ENCODE results near the gene CFAP251. TPM values are rescaled to one million over a fixed set of nuclear protein-coding genes. Genes with fewer than 3 reads are reported as not detected.

Gene CFAP251
- total and polyA plus RNA-seq, 2 donors (not counting 1 experiment from before 2014, with no cell fraction given): 2.7 to 7.9 TPM

GRCh38 chr12:122046145-122046544 lies 127.8 kb downstream of the CFAP251 start:
- DNase-seq (ENCODE audit: low read depth in 2 of 2): no peak
- Histone ChIP-seq H3K27me3 (ENCODE audit: control insufficient read depth, insufficient read depth, low read length) (no peaks in the 10 kb centered on the region), H3K4me2 (ENCODE audit: extremely low read depth, insufficient read depth, low read length) (no peak overlapping the region), H3K9me3 (ENCODE audit: control insufficient read depth, insufficient read depth, low read depth, low read length) (no peaks in the 10 kb centered on the region), H3K4me1 (ENCODE audit: control insufficient read depth, extremely low read depth, insufficient read depth, low read length) (no peaks in the 10 kb centered on the region), H4K20me1 (ENCODE audit: control insufficient read depth, extremely low read depth, insufficient read depth, low read length) (no peaks in the 10 kb centered on the region), H3K79me2 (ENCODE audit: control insufficient read depth, insufficient read depth, low read length) (no peaks in the 10 kb centered on the region), H3K36me3 (ENCODE audit: control insufficient read depth, insufficient read depth, low read length) (no peaks in the 10 kb centered on the region), H2AFZ (ENCODE audit: low read length) (no peak overlapping the region), H3K27ac (ENCODE audit: insufficient read depth, low read length) (no peak overlapping the region), H3K9ac (ENCODE audit: insufficient read depth, low read length) (no peak overlapping the region), H3K4me3 (replicated peaks in 1 of 4; ENCODE audit: control extremely low read depth in 1 of 4, insufficient read depth in 1 of 4, low read depth in 3 of 4, low read length in 4 of 4) (no peak overlapping the region)
- no peak for TF ChIP-seq EZH2 (IDR thresholded peaks at IDR 0.05; ENCODE audit: low read length, missing control alignments)
- TF ChIP-seq, protein P1, sequence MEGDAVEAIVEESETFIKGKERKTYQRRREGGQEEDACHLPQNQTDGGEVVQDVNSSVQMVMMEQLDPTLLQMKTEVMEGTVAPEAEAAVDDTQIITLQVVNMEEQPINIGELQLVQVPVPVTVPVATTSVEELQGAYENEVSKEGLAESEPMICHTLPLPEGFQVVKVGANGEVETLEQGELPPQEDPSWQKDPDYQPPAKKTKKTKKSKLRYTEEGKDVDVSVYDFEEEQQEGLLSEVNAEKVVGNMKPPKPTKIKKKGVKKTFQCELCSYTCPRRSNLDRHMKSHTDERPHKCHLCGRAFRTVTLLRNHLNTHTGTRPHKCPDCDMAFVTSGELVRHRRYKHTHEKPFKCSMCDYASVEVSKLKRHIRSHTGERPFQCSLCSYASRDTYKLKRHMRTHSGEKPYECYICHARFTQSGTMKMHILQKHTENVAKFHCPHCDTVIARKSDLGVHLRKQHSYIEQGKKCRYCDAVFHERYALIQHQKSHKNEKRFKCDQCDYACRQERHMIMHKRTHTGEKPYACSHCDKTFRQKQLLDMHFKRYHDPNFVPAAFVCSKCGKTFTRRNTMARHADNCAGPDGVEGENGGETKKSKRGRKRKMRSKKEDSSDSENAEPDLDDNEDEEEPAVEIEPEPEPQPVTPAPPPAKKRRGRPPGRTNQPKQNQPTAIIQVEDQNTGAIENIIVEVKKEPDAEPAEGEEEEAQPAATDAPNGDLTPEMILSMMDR (conservative IDR thresholded peaks at IDR 0.05 in 1 of 2, IDR thresholded peaks at IDR 0.05 in 1 of 2; ENCODE audit: low read depth in 1 of 2, low read length in 2 of 2): no peak

DNA sequence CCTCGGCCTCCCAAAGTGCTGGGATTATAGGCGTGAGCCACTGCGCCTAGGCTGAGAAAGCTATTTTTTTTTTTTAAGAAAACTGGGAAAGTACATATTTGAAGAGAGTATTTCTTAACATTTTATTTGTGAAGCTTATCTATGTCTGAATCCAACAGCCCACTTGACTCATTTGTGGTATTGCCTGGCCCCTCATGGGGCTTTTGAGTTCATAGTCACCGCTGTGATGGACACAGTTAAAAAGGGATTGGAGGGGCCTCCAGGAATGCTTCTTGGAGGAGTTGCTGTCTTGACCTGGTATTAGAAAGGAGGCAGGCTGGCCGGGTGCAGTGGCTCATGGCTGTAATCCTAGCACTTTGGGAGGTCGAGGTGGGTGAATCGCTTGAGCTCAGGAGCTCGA lies 129.8 kb downstream of the CFAP251 start:
- TF ChIP-seq, protein P1 (conservative IDR thresholded peaks at IDR 0.05 in 1 of 2, IDR thresholded peaks at IDR 0.05 in 1 of 2; ENCODE audit: low read depth in 1 of 2, low read length in 2 of 2): no peak
- TF ChIP-seq EZH2 (IDR thresholded peaks at IDR 0.05; ENCODE audit: low read length, missing control alignments): no peak
- no peaks in the 10 kb centered on the region for H3K36me3 ChIP-seq (ENCODE audit: control insufficient read depth, insufficient read depth, low read length)
- no peaks in the 10 kb centered on the region for H3K4me1 ChIP-seq (ENCODE audit: control insufficient read depth, extremely low read depth, insufficient read depth, low read length)
- peak in 1 of 2 donors; percentile 84 for DNase-seq (ENCODE audit: low read depth in 2 of 2)
- no peak overlapping the region for H3K9ac ChIP-seq (ENCODE audit: insufficient read depth, low read length)
- H4K20me1 ChIP-seq (ENCODE audit: control insufficient read depth, extremely low read depth, insufficient read depth, low read length): no peaks in the 10 kb centered on the region
- H2AFZ ChIP-seq (ENCODE audit: low read length): no peak overlapping the region
- H3K4me2 ChIP-seq (ENCODE audit: extremely low read depth, insufficient read depth, low read length): no peak overlapping the region
- no peak overlapping the region for H3K27ac ChIP-seq (ENCODE audit: insufficient read depth, low read length)
- no peak overlapping the region for H3K4me3 ChIP-seq (replicated peaks in 1 of 4; ENCODE audit: control extremely low read depth in 1 of 4, insufficient read depth in 1 of 4, low read depth in 3 of 4, low read length in 4 of 4)
- no peaks in the 10 kb centered on the region for H3K27me3 ChIP-seq (ENCODE audit: control insufficient read depth, insufficient read depth, low read length)
- H3K79me2 ChIP-seq (ENCODE audit: control insufficient read depth, insufficient read depth, low read length): no peaks in the 10 kb centered on the region
- H3K9me3 ChIP-seq (ENCODE audit: control insufficient read depth, insufficient read depth, low read depth, low read length): no peaks in the 10 kb centered on the region

- Histone ChIP-seq H3K4me3 (replicated peaks in 1 of 4; ENCODE audit: control extremely low read depth in 1 of 4, insufficient read depth in 1 of 4, low read depth in 3 of 4, low read length in 4 of 4) (no peak overlapping the region), H3K36me3 (ENCODE audit: control insufficient read depth, insufficient read depth, low read length) (no peaks in the 10 kb centered on the region)
- TF ChIP-seq EZH2 (IDR thresholded peaks at IDR 0.05; ENCODE audit: low read length, missing control alignments): no peak
- TF ChIP-seq, protein P1 (conservative IDR thresholded peaks at IDR 0.05 in 1 of 2, IDR thresholded peaks at IDR 0.05 in 1 of 2; ENCODE audit: low read depth in 1 of 2, low read length in 2 of 2): no peak
Measured at GRCh38 chr12:122049827-122050226, 131.4 kb downstream of the CFAP251 start.

More at GRCh38 chr12:122049827-122050226, 131.4 kb downstream of the CFAP251 start:
- Histone ChIP-seq H3K9ac (ENCODE audit: insufficient read depth, low read length) (no peak overlapping the region), H3K4me1 (ENCODE audit: control insufficient read depth, extremely low read depth, insufficient read depth, low read length) (no peaks in the 10 kb centered on the region), H3K4me2 (ENCODE audit: extremely low read depth, insufficient read depth, low read length) (no peak overlapping the region), H4K20me1 (ENCODE audit: control insufficient read depth, extremely low read depth, insufficient read depth, low read length) (no peaks in the 10 kb centered on the region), H2AFZ (ENCODE audit: low read length) (no peak overlapping the region), H3K9me3 (ENCODE audit: control insufficient read depth, insufficient read depth, low read depth, low read length) (no peaks in the 10 kb centered on the region), H3K79me2 (ENCODE audit: control insufficient read depth, insufficient read depth, low read length) (no peaks in the 10 kb centered on the region), H3K27me3 (ENCODE audit: control insufficient read depth, insufficient read depth, low read length) (no peaks in the 10 kb centered on the region), H3K27ac (ENCODE audit: insufficient read depth, low read length) (no peak overlapping the region)
- DNase-seq (ENCODE audit: low read depth in 2 of 2): no peak
